Dermis blood vessel endothelial cell (primary cell): ENCODE measurements around the gene ARHGAP9. TPM values are rescaled to one million over a fixed set of nuclear protein-coding genes. Genes with fewer than 3 reads are reported as not detected.

Source experiments
- DNase-seq: peaks from one replicate; pipeline ENCODE4 v3.0.0; 2010
- total RNA-seq: library from RNA; depleted of rRNA; stranded (reverse); fragments of >200 nt; gene quantifications from 2 replicates; pipeline ENCODE4 v1.2.3, GENCODE V29; 2014

ARHGAP9 gene
- total RNA-seq, 1 donor from 2014 or later, result not detected

DNA sequence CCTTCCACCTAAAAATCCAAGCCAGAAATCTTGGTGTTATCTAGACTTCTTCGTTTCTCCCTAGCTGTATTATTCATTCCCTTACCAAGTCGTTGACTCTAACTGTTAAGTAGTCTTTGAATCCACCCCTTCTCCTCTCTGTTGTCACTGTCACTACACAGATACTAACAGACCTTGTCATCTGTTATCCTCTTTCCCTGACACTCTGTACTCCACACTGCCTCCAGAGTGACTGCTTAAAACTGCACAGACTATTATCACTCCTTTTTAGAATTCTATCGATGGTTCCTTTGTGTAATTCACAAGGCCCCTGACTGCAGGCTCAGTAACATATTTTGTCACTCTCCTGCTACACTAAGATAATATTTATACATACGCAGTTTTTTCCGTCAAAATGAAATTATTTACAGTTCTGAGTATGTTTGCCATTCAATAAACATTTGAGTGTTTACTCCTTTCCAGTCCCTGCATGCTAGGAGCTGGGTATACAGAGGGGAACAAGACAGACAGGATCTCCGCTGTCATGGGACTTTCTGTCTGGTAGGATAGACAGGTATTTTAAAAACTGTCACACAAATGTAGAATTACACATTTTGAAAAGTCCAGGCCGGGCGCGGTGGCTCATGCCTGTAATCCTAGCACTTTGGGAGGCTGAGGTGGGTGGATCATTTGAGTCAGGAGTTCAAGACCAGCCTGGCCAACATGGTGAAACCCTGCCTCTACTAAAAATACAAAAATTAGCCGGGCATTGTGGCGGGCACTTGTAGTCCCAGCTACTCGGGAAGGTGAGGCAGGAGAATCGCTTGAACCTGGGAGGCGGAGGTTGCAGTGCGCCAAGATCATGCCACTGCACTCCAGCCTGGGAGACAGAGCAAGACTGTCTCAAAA lies 12.0 kb upstream of the ARHGAP9 start:
- no peak for DNase-seq

GRCh38 chr12:57490126-57490525 lies 10.5 kb upstream of the ARHGAP9 start:
- no peak for DNase-seq

DNA sequence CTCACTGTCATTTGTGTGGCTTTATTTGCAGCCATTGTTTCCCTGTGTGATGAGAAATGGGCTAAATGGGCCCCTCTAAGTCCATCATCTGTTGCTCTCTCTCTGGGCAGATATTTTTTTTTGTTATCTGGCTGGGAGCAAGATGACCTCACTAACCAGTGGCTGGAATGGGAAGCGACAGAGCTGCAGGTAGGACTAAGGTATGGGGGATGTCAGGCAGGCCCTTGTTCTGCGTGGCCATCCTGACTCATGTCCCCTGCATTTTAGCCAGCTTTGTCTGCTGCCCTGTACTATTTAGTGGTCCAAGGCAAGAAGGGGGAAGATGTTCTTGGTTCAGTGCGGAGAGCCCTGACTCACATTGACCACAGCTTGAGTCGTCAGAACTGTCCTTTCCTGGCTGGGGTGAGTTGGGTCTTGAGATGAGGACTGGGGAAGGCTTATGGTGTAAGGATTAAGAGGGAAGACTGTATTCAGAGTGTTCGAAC lies 9.5 kb upstream of the ARHGAP9 start:
- DNase-seq, result no peak

DNA sequence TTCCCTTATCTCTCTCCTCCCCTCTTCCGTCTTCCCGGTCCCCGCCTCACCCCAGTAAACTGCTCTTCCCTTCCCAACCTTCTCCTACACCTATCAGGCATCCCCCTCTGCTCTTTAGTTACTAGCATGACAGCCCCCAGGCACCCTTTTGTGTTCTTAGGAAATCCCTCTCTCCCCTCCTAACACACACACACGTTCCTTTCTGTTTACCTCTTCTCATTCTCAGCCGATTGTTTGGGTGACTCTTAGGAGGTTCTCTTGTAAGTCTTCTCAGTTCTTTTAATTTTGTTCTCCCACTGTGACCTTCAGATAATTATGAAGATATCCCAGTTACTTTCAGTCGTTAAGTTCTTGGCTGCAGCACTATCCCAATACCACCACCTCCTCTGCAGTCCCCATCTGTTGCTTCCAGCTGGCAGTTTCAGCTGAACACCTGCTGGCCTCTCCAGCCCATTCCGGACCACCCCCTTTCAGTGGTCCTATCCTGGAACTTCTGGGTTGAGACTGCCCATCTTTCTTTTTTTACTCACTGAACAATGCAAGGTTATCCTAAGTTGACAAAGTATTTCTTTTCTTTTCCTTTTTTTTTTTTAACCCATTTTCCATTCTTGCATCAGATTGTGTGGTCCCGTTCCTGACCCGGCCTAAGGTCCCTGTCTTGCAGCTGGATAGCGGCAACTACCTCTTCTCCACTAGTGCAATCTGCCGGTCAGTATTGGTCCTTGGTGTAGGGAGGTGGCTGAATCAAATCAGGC lies 8.9 kb upstream of the ARHGAP9 start:
- DNase-seq, result peak; percentile 23

- DNase-seq, result peak; percentile 96
Measured at GRCh38 chr12:57487597-57488401, 8.1 kb upstream of the ARHGAP9 start, which contains the start of gene MARS1. Gene MARS1, plus strand, starts transcription at chr12:57488068. Its CDS starts 23 bp downstream, at chr12:57488091.

DNA sequence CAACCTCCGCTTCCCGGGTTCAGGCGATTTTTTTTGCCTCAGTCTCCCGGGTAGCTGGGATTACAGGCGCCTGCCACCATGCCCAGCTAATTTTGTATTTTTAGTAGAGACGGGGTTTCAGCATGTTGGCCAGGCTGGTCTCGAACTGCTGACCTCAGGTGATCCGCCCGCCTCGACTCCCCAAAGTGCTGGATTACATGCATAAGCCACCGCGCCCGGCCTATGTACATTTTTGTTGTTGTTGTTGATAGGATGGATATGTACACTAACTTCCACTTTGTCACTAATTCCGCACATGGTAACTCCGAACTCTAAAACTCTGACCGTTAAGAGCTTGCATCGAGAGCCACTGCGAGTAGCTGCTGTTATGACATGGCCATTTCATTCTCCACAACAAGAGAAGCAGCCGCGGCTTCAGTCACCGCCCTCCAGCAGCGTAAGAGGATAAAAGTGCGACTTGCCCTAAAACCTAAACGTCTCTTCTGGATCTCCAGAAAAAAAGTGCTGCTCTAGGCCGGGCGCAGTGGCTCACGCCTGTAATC lies 7.5 kb upstream of the ARHGAP9 start:
- no peak for DNase-seq

- DNase-seq, result no peak
Measured at GRCh38 chr12:57485695-57486094, 6.0 kb upstream of the ARHGAP9 start.

DNA sequence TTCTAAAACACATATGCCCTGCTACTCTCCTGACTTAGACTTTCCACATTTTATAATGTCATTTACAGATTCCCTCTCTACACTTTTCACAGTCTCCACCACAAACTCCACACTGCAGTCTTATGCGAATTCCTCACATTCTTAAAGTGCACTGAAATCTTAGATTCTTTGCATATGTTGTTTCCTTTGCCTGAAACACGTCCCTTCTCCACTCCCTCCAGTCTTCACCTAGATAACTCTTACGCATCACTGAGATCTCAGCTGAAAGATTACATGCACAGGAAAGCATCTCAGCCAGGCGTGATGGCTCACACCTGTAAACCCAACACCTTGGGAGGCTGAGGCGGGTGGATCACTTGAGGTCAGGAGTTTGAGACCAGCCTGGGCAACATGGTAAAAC lies 3.8 kb upstream of the ARHGAP9 start:
- DNase-seq, result no peak

DNA sequence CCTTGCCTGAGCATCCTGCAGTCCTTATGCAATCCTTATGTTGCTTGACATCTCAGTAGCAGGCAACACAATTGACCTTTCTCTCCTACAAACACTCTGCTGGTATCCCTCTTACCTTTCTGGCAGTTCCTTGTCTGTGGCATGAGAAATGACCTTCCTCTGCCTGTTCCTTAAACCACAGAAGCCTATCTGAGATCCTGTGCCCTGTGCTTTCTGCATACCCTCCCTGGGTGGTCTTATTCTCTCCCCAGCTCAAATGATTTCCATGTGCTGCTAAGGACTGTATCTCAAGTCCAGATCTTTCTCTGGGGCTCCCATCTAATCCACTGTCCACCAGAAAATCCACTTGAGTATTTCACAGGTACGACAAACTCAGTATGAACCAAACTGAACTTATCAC lies 2.0 kb upstream of the ARHGAP9 start:
- DNase-seq, result no peak

GRCh38 chr12:57479043-57479375 lies 657 bp downstream of the ARHGAP9 start:
- no peak for DNase-seq

GRCh38 chr12:57477710-57478681 lies 1.7 kb downstream of the ARHGAP9 start:
- no peak for DNase-seq

- DNase-seq, result no peak
Measured at GRCh38 chr12:57476993-57477709, 2.5 kb downstream of the ARHGAP9 start.

DNA sequence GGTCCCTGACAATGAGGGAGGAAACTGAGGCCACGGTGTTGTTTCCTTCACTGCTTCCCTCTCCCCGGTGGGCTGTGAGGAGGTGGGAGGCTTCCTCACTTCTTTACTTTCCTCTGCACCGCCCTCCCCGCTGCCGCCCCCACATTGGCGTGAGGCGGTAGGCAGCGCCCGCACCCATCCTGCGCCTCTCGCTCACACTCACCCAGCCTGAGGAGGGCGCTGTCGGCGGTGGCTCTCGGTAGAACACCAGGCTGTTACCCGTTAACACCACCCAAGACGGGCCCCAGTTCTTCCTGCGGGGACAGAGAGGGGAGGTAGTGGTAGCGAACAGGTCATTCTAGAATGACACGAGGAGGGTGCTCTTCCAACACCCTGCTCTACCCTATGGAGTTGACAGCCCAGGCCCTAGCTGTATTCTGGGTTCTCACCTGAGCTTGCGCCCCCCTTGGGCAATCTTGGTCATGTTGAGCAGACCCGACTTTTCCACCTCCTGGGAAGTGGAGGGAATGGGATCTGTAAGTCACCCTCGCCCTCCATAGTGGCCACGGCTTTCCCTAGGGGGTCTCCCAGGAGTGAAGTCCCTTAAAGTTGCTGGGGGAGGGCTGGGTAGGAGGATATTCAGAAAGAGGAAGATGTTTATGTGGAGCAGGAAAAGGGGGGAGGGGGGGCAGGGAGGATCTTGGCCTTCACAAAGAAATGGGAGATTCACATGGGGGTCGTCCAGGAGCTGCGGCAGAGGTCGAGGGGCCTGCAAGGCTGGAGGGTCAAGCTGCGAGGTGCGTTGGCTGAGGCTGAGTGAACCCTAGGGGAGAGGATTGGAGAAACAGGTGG lies 3.3 kb downstream of the ARHGAP9 start:
- no peak for DNase-seq

- peak; percentile 35 for DNase-seq
Measured at GRCh38 chr12:57475271-57476161, 4.2 kb downstream of the ARHGAP9 start.

DNA sequence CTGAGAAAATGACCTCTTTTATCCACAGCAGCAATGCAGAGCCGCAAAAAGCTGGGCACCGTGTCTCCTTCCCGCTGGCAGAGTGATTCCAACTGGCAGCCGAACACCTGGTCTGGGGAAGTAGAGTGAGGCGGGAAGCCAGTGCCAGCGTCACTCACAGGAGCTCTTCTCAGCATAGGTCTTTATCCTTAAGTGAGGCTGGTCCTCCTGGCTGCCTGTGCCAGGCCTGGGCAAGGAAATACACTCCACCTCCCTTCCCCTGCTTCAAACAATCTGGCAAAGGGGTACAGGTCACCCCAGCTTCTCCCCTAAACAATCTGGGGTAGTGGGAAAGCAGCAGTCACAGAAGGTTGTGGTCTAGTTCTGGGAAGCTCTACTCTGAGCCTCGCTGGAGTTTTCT lies 4.8 kb downstream of the ARHGAP9 start:
- DNase-seq, result no peak

- no peak for DNase-seq
Measured at GRCh38 chr12:57474430-57474829, 5.2 kb downstream of the ARHGAP9 start.

GRCh38 chr12:57473886-57474285 lies 5.8 kb downstream of the ARHGAP9 start:
- DNase-seq, result no peak

DNA sequence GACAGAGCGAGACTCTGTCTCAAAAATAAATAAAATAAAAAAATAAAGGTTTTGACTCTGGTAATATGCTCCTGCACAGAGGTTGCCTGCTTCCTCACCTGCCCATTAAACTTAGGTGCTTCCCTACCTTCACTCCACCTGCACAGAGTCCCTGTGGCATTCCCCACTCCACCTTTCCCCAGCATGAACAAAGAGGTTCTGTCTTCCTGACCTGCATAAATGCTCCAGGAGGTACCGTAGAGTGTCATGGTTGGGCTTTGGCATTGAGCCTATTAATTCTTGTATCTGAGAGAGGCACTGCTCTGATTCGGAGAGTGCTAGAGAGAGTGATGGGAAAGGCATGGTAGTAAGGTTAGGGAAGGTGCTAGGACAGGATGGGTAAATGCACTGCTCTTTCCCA lies 6.3 kb downstream of the ARHGAP9 start:
- no peak for DNase-seq

DNA sequence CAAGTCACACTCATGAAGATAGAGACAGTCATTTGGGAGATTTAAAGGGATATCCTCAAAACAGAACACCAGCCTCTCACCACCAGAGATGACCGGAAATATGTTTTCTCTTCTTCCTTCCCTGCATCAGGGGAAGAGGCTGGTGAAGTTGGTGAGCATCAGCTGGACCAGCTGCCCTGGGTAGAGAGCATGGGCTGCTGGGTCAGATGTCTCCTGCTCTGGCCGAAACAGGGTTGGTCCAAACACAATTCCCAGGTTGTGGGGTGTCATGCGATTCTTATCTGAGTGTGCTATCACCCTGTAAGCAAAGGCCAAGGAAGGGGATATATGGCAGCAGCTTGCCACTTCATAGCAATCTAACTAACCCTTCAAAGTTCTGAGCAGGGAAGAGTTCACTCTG lies 7.3 kb downstream of the ARHGAP9 start:
- DNase-seq, result no peak
